Adipocyte (in vitro differentiated cells): ENCODE results near the gene RNF126.

Source experiments
- DNase-seq: peaks from one replicate; pipeline ENCODE4 v3.0.0-alpha.2; 2015; ENCODE audit warnings: low read depth
- H3K27me3 ChIP-seq: replicated peaks from 2 replicates; pipeline ENCODE4 v1.7.0; 2013; ENCODE audit warnings: mild to moderate bottlenecking, low read length, moderate library complexity; ENCODE audit not compliant: control insufficient read depth, insufficient read depth
- H3K36me3 ChIP-seq: 2 replicates; pipeline ENCODE4 v1.7.0; 2013; ENCODE audit warnings: low read length, mild to moderate bottlenecking, moderate library complexity; ENCODE audit not compliant: control insufficient read depth, insufficient read depth, severe bottlenecking
- H3K4me1 ChIP-seq: 2 replicates; pipeline ENCODE4 v1.7.0; 2013; ENCODE audit warnings: mild to moderate bottlenecking, low read length, moderate library complexity; ENCODE audit not compliant: control insufficient read depth, insufficient read depth
- H3K4me3 ChIP-seq: 2 replicates; pipeline ENCODE4 v1.7.0; 2013; ENCODE audit warnings: mild to moderate bottlenecking, low read length, moderate library complexity
- H3K9ac ChIP-seq: 2 replicates; pipeline ENCODE4 v1.7.0; 2013; ENCODE audit warnings: mild to moderate bottlenecking, low read length, moderate library complexity
- H3K9me3 ChIP-seq: 2 replicates; pipeline ENCODE4 v1.7.0; 2013; ENCODE audit warnings: mild to moderate bottlenecking, low read length, moderate library complexity; ENCODE audit not compliant: control insufficient read depth

The RNF126 gene

DNA sequence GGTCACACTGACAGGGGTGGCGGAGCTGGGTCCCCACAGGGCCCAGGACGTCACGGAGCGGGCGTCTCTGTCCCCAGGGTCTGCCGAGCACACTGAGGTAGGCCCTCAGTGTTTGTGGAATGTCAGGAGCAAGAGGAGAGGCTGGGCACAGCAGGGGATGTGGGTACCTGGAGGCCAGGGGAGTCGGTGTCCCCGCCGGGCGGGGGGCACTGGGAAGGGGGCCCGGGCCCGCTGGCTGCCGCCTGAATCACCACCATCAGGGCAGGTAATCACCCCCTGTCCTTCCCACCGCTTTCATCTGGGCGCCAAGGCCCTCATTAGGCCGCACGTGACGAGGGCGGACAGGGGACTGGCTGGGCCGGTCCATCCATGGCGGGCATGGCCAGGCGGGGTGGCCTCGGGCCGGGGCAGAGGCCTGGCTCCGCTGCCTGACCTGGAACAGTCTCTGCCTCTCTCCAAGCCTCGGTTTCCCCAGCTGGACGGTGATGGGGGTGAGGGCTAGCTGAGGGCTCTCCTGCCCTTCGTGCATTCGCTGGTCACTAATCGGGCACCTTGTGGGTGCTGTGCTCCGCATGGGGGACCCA is 22.3 kb downstream of the RNF126 start:
- Histone ChIP-seq H3K4me3 (no peak overlapping the region), H3K4me1 (peaks cover 3% of the 10 kb centered on the region), H3K9me3 (no peaks in the 10 kb centered on the region), H3K27me3 (no peaks in the 10 kb centered on the region), H3K9ac (no peak overlapping the region), H3K36me3 (peaks cover 7% of the 10 kb centered on the region)
- DNase-seq: no peak

DNA sequence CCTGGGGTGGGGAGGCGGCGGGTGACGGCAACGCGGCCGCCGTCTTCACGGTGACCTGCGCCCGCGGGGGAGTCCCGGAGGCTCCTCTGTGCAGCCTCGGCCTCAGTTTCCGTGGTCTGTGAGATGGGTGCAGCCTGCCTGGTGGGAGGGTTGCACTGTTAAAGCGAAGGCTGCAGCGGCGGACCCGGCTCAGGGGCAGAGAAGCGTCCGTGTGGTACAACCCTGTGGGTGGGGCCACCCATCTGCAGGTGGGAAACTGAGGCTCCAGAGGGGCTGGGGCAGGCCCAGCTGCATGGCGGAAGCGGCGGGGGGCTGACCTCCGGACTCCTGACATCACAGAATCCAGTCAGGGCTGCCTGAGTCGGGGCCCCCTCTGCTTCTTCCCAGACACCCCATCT is 22.9 kb downstream of the RNF126 start:
- H3K4me1 ChIP-seq: peaks cover 3% of the 10 kb centered on the region
- peak overlapping the region; percentile 59 for H3K4me3 ChIP-seq
- H3K9me3 ChIP-seq: no peaks in the 10 kb centered on the region
- H3K36me3 ChIP-seq: peaks cover 7% of the 10 kb centered on the region
- H3K9ac ChIP-seq: no peak overlapping the region
- no peaks in the 10 kb centered on the region for H3K27me3 ChIP-seq
- no peak for DNase-seq

DNA sequence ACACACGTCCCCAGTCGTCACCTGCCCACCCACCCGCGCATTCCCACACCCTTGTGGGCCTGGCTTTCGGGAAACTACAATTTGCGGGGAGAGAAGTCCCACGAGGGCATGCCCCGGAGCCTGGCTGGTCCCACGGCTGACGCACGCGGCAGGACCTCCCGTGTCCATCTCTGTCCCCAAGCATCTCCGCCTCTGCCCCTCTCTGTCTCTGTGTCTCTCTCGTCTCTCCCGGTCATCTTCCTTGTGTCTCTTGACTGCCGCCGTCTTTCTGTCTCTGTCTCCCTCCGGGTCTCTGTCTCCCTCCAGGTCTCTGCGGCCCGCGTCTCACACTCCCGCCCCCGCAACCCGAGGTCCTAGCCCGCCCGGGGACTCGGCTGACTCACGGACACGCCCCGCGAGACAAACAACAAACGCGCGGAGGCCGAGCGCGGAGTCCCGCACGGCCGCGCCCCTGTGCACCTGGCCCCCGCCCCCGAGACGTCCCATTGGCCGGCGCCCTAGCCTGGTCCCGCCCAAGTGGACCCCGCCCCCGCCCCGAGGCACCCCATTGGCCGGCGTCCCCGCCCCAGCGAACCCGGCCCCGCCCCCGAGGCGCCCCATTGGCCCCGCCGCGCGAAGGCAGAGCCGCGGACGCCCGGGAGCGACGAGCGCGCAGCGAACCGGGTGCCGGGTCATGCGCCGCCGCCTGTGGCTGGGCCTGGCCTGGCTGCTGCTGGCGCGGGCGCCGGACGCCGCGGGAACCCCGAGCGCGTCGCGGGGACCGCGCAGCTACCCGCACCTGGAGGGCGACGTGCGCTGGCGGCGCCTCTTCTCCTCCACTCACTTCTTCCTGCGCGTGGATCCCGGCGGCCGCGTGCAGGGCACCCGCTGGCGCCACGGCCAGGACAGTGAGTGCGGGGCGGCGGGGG is 23.5 kb downstream of the RNF126 start, which contains the start of gene FGF22:
Gene FGF22, plus strand, starts transcription at position 627 of the 908 bp plus-strand sequence. Its CDS starts 47 bp downstream, at position 674.
- peak; percentile 97 for DNase-seq
- Histone ChIP-seq H3K9me3 (no peaks in the 10 kb centered on the region), H3K27me3 (no peaks in the 10 kb centered on the region), H3K36me3 (peaks cover under 1% of the 10 kb centered on the region), H3K9ac (peak within 1 kb of the TSS; percentile 68), H3K4me3 (peak within 1 kb of the TSS; percentile 80), H3K4me1 (peaks cover 3% of the 10 kb centered on the region)

DNA sequence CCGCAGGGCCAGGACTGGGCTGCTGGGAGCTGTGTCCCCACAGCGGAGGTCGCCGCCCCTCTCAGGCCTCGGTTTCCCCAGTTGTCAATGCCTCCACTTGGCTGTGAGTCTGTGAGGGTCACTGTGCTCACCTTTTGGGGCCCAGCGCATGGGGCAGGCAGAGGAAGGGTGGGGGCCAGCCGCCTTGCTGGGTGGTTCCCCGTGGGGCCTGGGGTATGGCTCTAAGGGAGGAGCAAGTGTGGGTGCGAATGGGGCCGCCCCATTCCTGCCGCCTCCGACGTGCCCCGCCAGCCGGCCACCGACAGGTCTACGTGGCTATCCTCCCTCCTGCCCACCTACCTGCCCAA is 24.1 kb downstream of the RNF126 start:
- no peak for DNase-seq
- H3K4me3 ChIP-seq: peak overlapping the region; percentile 80
- H3K9me3 ChIP-seq: no peaks in the 10 kb centered on the region

DNA sequence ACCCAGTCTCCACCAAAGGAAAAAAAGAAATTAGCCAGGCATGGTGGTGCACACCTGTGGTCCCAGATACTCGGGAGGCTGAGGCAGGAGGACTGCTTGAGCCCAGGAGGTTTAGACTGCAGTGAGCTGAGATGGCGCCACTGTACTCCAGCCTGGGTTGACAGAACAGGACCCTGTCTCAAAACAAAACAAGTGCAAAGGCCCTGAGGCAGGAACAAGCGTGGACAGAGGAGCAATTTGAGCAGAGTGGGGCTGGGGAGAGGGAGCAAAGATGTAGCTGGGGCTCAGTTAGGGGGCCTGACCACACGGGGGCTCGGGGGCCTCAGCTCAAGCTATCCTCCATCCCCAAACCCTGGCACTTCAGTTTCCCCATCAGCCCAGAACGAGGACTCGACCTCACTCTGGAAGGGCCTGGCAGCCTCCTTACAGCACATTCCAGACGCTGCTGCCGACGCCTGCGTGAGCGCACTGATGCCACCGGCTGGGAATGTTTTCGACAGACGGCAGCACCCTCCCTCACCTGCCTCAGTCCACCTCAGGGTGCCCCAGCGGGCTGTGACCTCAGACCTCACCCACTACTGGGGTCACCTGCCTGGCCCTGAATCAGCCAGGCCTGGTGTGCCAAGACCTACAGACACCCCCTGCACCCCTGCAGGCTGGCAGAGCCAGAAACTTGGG is 27.9 kb downstream of the RNF126 start:
- DNase-seq: no peak

More for the DNA sequence above, 24.1 kb downstream of the RNF126 start:
- no peaks in the 10 kb centered on the region for H3K27me3 ChIP-seq
- peak overlapping the region; percentile 68 for H3K9ac ChIP-seq
- H3K36me3 ChIP-seq: no peaks in the 10 kb centered on the region
- H3K4me1 ChIP-seq: peaks cover 9% of the 10 kb centered on the region

DNA sequence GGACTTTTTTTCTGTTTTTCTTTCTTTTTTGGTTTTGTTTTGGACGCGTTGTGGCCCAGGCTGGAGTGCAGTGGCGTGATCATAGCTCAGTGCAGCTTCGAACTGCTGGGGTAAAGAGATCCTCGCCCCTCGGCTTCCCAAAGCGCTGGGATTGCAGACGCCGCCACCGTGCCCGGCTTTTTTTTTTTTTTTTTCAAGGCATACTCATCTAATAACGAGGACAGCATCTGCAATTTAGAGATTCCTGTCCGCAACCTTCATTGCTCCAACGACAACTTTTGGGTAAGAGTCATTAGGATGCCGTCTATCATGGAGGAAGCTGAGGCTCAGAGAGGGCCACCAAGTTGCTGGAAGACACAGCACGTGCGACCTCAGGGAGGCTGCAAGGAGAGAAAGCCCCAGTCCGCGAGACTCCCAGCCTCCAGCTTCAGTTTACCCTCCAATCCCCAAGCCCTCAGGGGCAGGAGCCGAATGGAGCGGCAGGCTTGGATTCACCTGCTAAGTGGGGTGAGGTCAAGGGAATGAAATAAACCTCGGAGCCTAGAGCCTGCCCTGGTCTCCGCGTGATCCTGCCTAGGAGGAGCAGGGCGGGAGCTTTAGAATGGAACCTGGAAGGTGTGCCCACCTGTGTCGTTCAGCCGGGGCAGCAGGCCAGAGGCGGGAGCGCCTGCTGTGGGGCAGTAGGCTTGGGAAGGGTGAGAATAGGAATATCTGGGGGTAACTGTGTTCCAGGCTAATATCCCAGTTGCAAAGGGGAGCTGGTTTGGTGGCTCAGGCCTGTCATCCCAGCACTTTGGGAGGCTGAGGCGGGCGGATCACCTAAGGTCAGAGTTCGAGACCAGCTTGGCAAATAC is 29.0 kb downstream of the RNF126 start:
- Histone ChIP-seq H3K4me3 (peak overlapping the region; percentile 96), H3K36me3 (peaks cover 10% of the 10 kb centered on the region), H3K4me1 (peaks cover 12% of the 10 kb centered on the region), H3K27me3 (no peaks in the 10 kb centered on the region), H3K9me3 (no peaks in the 10 kb centered on the region), H3K9ac (peak overlapping the region; percentile 95)
- no peak for DNase-seq

More for the DNA sequence above, 27.9 kb downstream of the RNF126 start:
- H3K36me3 ChIP-seq: peaks cover 6% of the 10 kb centered on the region
- H3K9me3 ChIP-seq: no peaks in the 10 kb centered on the region
- no peaks in the 10 kb centered on the region for H3K27me3 ChIP-seq
- H3K9ac ChIP-seq: no peak overlapping the region
- no peak overlapping the region for H3K4me3 ChIP-seq
- H3K4me1 ChIP-seq: peaks cover 15% of the 10 kb centered on the region

DNA sequence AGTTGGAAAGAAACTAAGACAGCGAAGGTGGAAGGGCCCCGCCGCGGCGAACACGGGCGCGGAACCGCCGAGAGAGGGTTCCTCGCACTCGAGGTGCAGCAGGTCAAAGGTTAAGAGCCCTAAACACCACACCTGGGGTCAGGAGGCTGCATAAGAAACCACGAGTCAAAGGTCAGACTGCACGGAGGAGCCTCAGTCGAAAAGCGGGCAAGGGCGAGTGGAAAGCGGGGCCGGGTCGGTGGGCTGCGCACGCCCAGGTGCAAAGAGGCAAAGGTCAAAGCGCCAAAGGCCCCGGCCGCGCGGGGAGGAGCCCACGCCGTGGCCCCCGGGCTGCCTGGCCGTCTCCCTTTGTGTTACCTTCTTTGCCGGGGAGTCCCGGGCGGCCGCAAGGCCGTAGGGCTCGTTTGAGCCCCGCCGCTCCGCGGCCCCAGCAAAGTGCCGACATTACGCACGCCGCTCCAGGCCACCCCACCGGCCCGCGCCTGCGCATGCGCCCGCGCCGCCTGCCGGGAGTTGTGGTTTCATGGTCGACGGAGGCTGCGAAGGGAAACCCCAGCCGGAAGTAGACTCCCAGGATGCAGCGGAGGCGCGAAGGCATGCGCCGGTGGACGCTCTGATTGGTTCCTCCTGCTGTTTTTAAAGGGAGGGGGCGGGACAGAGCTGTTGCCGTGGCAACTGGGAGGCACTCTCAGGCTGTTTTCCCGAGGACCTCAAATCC is 29.8 kb downstream of the RNF126 start, which contains the start of gene POLRMT:
Gene POLRMT, minus strand, starts transcription at position 470 of the 718 bp plus-strand sequence. Its CDS starts 25 bp downstream, at position 445.
- peak; percentile 99 for DNase-seq
- Histone ChIP-seq H3K4me3 (peak within 1 kb of the TSS; percentile 96), H3K9me3 (no peaks in the 10 kb centered on the region), H3K27me3 (no peaks in the 10 kb centered on the region), H3K9ac (peak within 1 kb of the TSS; percentile 95), H3K36me3 (peaks cover 16% of the 10 kb centered on the region), H3K4me1 (peaks cover 12% of the 10 kb centered on the region)

DNA sequence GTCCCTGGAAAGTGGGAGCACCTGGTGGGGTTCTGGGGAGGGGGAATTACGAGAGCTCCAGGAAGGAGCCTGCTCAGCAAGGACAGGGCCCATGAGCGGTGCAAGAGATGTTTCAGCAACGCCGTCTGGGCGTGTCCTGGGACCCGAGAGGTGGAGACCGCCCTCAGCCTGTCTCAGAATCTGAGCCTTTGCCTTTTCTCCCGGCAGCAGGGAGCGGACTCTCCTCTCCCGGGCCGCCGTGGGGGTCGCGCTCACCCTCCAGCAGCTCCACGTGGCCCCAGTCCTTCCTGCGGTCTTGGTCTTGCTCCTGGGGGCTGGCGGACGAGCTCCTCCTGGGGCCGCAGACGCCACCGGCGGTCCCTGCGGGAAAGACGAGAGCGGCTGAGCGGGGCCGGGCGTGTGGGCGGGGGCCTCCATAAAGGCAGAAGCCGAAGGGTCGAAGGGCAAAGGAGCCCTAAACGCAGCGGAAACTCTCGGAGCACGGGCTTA is 30.4 kb downstream of the RNF126 start:
- DNase-seq: peak; percentile 78
- no peaks in the 10 kb centered on the region for H3K9me3 ChIP-seq
- H3K9ac ChIP-seq: peak overlapping the region; percentile 95
- H3K4me3 ChIP-seq: peak overlapping the region; percentile 96
- no peaks in the 10 kb centered on the region for H3K27me3 ChIP-seq
- H3K4me1 ChIP-seq: peaks cover 12% of the 10 kb centered on the region
- H3K36me3 ChIP-seq: peaks cover 18% of the 10 kb centered on the region

DNA sequence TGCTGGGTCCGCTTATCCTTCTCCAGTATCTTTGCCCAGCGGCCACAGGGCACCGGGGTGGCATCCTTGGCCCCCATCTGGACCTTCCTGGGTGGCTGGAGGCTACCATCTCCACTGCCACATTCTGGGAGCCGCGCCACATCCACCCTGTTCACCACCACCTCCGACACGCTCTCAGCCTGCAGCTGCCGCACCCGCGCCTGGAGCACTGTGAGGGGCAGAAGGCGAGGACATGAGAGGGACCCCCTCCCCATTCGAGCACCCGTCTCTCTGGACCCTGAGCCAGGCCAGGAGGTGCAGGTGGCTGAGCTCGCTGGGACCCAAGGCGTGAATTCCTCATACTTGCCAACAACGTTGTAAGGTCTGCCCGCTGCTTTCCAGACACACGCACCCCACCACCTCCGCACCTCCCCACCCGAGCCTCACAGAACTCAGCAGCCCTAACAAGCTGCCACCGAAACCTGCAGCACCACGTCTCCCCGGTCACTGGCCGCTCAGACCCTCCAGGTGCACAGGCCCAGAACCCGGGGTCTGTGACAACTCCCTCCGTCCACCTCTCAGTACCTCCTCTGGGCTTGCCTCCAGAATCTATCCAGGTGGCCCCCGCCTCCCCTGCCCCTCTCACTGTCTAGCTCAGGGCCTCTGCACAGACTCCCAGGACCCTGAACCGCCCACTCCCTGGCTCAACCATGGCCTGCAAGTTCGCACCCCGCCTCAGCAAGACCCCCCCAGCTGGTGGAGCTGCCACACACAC is 32.9 kb downstream of the RNF126 start:
- no peak for DNase-seq
- H3K9ac ChIP-seq: no peak overlapping the region
- H3K27me3 ChIP-seq: no peaks in the 10 kb centered on the region
- no peaks in the 10 kb centered on the region for H3K9me3 ChIP-seq
- H3K4me3 ChIP-seq: no peak overlapping the region
- peaks cover 12% of the 10 kb centered on the region for H3K4me1 ChIP-seq
- H3K36me3 ChIP-seq: peaks cover 22% of the 10 kb centered on the region
